Caco-2 (cell line): Measurements from ENCODE around the gene ITGB6. TPM values are rescaled to one million over a fixed set of nuclear protein-coding genes. Genes with fewer than 3 reads are reported as not detected.
A peak's percentile ranks its signal among the peaks of the same experiment; 100 is the strongest.

Experiments used
- BruUV-seq: library from RNA; stranded (reverse); fragments of 400-500 nt; replicated peaks from 2 replicates; lab custom pipeline; 2021; lab: Mats Ljungman, UMichigan
- CTCF ChIA-PET: fragments of 300-600 bp; sonication (Branson Sonifier 250); formaldehyde crosslinking; loops from one replicate; lab custom pipeline; 2022; ENCODE audit warnings: antibody characterized with exemption; lab: Charles Lee
- POLR2A ChIA-PET: fragments of 300-600 bp; sonication (Branson Sonifier 250); formaldehyde crosslinking; loops from one replicate; lab custom pipeline; 2022; ENCODE audit warnings: antibody characterized with exemption; lab: Charles Lee
- DNase-seq, 2 experiments: peaks; one replicate each; pipeline versions ENCODE4 v3.0.0 to v3.0.0-alpha.2; 2020 to 2022
- H3K27me3 ChIP-seq: replicated peaks from 2 replicates; pipeline ENCODE4 v1.6.0; 2011; ENCODE audit warnings: low read length; ENCODE audit not compliant: control insufficient read depth, insufficient read depth
- H3K36me3 ChIP-seq: 2 replicates; pipeline ENCODE4 v1.5.1; 2011; ENCODE audit warnings: low read length; ENCODE audit not compliant: control insufficient read depth, insufficient read depth
- H3K4me1 ChIP-seq: fragments of 250-450 bp; sonication (Bioruptor Pico); 2 replicates; pipeline ENCODE4 v1.5.1; 2020; ENCODE audit warnings: mild to moderate bottlenecking
- H3K4me3 ChIP-seq: 2 replicates; pipeline ENCODE4 v1.5.1; 2011; ENCODE audit warnings: low read depth, mild to moderate bottlenecking, control low read depth, low read length
- H3K9me3 ChIP-seq: fragments of 250-450 bp; sonication (Bioruptor Pico); 2 replicates; pipeline ENCODE4 v1.5.1; 2020; ENCODE audit warnings: mild to moderate bottlenecking, moderate library complexity
- H3K27ac Mint-ChIP-seq: one replicate; pipeline ENCODE4 v1.8.0; 2022; ENCODE audit warnings: mixed read lengths; ENCODE audit not compliant: unreplicated experiment
- H3K27me3 Mint-ChIP-seq: one replicate; pipeline ENCODE4 v1.8.0; 2022; ENCODE audit warnings: mixed read lengths; ENCODE audit not compliant: insufficient read depth, unreplicated experiment
- H3K36me3 Mint-ChIP-seq: one replicate; pipeline ENCODE4 v1.8.0; 2022; ENCODE audit warnings: mild to moderate bottlenecking, mixed read lengths; ENCODE audit not compliant: insufficient read depth, unreplicated experiment
- H3K4me1 Mint-ChIP-seq: one replicate; pipeline ENCODE4 v1.8.0; 2022; ENCODE audit warnings: low read depth, mixed read lengths; ENCODE audit not compliant: unreplicated experiment
- H3K4me3 Mint-ChIP-seq: one replicate; pipeline ENCODE4 v1.8.0; 2022; ENCODE audit warnings: mild to moderate bottlenecking, moderate library complexity, mixed read lengths; ENCODE audit not compliant: unreplicated experiment
- H3K9me3 Mint-ChIP-seq: one replicate; pipeline ENCODE4 v1.8.0; 2022; ENCODE audit warnings: mixed read lengths; ENCODE audit not compliant: unreplicated experiment
- intact Hi-C: fragments of 100-400 bp; cut with micrococcal nuclease; formaldehyde crosslinking; loops from one replicate; pipeline ENCODE4 v1.10.0; 2022; ENCODE audit not compliant: unreplicated experiment
- total RNA-seq: library from RNA; stranded (reverse); gene quantifications from 2 replicates; pipeline ENCODE4 v1.2.3, GENCODE V29; 2022
- TF ChIP-seq, protein P1 (sequence below), 2 experiments: fragments of 200-600 bp in 1 of 2; IDR thresholded peaks; 1 replicate in 1 of 2; 2 replicates in 1 of 2; pipeline versions ENCODE4 v1.5.1 to v1.8.0; 2011 to 2022; ENCODE audit warnings: antibody characterized with exemption in 1 of 2, control low read depth in 1 of 2, inconsistent platforms in 1 of 2, low read depth in 1 of 2, low read length in 1 of 2, mild to moderate bottlenecking in 1 of 2, moderate library complexity in 1 of 2; ENCODE audit not compliant: insufficient read depth in 1 of 2, severe bottlenecking in 1 of 2, unreplicated experiment in 1 of 2

Gene ITGB6
- total RNA-seq, 1 experiment from 2014 or later, result 1.7 TPM

DNA sequence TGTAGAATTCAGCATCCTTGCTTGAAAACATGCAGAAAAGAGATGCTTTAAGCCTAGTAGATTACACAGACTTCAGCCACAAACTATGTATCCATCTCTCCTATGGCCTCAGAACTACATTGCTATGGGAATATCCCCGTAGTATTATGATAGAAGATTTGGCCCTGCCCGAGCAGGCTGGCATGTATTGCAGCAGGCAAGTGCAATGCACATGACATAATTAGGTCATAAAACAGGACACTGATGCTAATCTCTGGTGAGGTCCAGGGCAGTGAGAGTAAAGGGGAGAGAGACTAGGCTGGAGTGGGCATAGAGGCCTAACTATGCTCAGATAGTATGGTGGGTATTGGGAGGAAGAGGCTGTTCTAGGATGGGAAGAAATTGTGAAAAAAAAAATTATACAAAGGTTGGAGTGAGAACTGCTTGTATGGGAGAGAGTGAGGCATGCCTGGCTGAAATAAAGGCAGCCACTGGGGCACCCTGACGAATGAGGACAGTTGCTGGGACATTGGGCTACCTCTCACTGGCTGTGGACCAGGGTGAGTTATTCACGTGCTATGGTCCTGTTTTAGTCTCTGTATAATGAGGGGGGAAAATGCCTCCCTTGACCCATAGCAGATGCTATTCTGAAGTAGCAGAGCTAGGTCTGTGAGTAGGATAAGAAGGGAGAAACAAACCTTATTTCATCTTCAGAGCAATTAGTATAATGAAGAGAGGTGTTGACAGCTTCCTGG is 136.0 kb downstream of the ITGB6 start:
- H3K4me3 Mint-ChIP-seq, result no peak overlapping the region
- Histone ChIP-seq H3K36me3 (no peaks in the 10 kb centered on the region), H3K9me3 (no peaks in the 10 kb centered on the region; the same call in 1 of the 2 replicates), H3K27me3 (no peaks in the 10 kb centered on the region), H3K4me3 (no peak overlapping the region), H3K4me1 (no peaks in the 10 kb centered on the region)
- TF ChIP-seq, protein P1, sequence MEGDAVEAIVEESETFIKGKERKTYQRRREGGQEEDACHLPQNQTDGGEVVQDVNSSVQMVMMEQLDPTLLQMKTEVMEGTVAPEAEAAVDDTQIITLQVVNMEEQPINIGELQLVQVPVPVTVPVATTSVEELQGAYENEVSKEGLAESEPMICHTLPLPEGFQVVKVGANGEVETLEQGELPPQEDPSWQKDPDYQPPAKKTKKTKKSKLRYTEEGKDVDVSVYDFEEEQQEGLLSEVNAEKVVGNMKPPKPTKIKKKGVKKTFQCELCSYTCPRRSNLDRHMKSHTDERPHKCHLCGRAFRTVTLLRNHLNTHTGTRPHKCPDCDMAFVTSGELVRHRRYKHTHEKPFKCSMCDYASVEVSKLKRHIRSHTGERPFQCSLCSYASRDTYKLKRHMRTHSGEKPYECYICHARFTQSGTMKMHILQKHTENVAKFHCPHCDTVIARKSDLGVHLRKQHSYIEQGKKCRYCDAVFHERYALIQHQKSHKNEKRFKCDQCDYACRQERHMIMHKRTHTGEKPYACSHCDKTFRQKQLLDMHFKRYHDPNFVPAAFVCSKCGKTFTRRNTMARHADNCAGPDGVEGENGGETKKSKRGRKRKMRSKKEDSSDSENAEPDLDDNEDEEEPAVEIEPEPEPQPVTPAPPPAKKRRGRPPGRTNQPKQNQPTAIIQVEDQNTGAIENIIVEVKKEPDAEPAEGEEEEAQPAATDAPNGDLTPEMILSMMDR (IDR thresholded peaks at IDR 0.05; ENCODE audit: insufficient read depth in 1 of 2, low read depth in 1 of 2, low read length in 1 of 2, severe bottlenecking in 1 of 2, unreplicated experiment in 1 of 2), result no peak
- H3K9me3 Mint-ChIP-seq, result no peaks in the 10 kb centered on the region
- no peaks in the 10 kb centered on the region for H3K27me3 Mint-ChIP-seq
- no TSS peak for BruUV-seq
- no peak for DNase-seq
- H3K36me3 Mint-ChIP-seq, result no peaks in the 10 kb centered on the region
- H3K4me1 Mint-ChIP-seq, result peaks cover 6% of the 10 kb centered on the region
- intact Hi-C loops, result no loop called here
- CTCF ChIA-PET, result no interaction called here
- POLR2A ChIA-PET, result no interaction called here
- no peak overlapping the region for H3K27ac Mint-ChIP-seq

- TF ChIP-seq, protein P1 (IDR thresholded peaks at IDR 0.05; ENCODE audit: insufficient read depth in 1 of 2, low read depth in 1 of 2, low read length in 1 of 2, severe bottlenecking in 1 of 2, unreplicated experiment in 1 of 2), result no peak
- Mint-ChIP-seq H3K4me1 (peaks cover 6% of the 10 kb centered on the region), H3K27me3 (no peaks in the 10 kb centered on the region), H3K36me3 (no peaks in the 10 kb centered on the region), H3K27ac (peak overlapping the region; percentile 29), H3K9me3 (no peaks in the 10 kb centered on the region), H3K4me3 (peak overlapping the region; percentile 82)
- H3K9me3 ChIP-seq, result no peaks in the 10 kb centered on the region; the same call in 1 of the 2 replicates
- POLR2A ChIA-PET, result no interaction called here
- no TSS peak for BruUV-seq
- no peaks in the 10 kb centered on the region for H3K36me3 ChIP-seq
- no peak overlapping the region for H3K4me3 ChIP-seq
- no peak for DNase-seq
- no peaks in the 10 kb centered on the region for H3K4me1 ChIP-seq
- CTCF ChIA-PET, result no interaction called here
- intact Hi-C loops, result no loop called here
- H3K27me3 ChIP-seq, result no peaks in the 10 kb centered on the region
Measured at GRCh38 chr2:160063271-160063670, 136.8 kb downstream of the ITGB6 start.

- intact Hi-C loops, result no loop called here
- ChIA-PET POLR2A (no interaction called here), CTCF (no interaction called here)
- no TSS peak for BruUV-seq
- H3K36me3 ChIP-seq, result no peaks in the 10 kb centered on the region
- Mint-ChIP-seq H3K4me3 (peak within 1 kb of the TSS; percentile 82), H3K27ac (peak within 1 kb of the TSS; percentile 29), H3K36me3 (no peaks in the 10 kb centered on the region), H3K4me1 (peaks cover 6% of the 10 kb centered on the region), H3K9me3 (no peaks in the 10 kb centered on the region), H3K27me3 (no peaks in the 10 kb centered on the region)
- H3K27me3 ChIP-seq, result no peaks in the 10 kb centered on the region
- DNase-seq, result peak; percentile 63 to 75
- no peaks in the 10 kb centered on the region for H3K9me3 ChIP-seq
- H3K4me3 ChIP-seq, result peak within 1 kb of the TSS; percentile 38
- TF ChIP-seq, protein P1 (IDR thresholded peaks at IDR 0.05; ENCODE audit: insufficient read depth in 1 of 2, low read depth in 1 of 2, low read length in 1 of 2, severe bottlenecking in 1 of 2, unreplicated experiment in 1 of 2), result no peak
- no peaks in the 10 kb centered on the region for H3K4me1 ChIP-seq
Measured at GRCh38 chr2:160062292-160063005, 137.6 kb downstream of the ITGB6 start, which contains the start of gene PLA2R1. PLA2R1 (minus strand) TSS chr2:160062615; CDS start chr2:160062403, 212 bp downstream.
